GM19438 (cell line): ENCODE results near the gene LAMB1.
"Not testable (repeated sequence)": the region's sequence is repeated elsewhere in the genome, so short reads cannot be mapped to it uniquely, and the experiment has no call there.

Experiments used
- ATAC-seq: cut with Tn5 transposase; IDR thresholded peaks from one replicate; pipeline ENCODE4 v1.9.1; 2021; ENCODE audit warnings: low read depth; ENCODE audit not compliant: unreplicated experiment

LAMB1 gene

GRCh38 chr7:108002726-108003598 is at the start of gene LAMB1:
TSS of gene LAMB1 (minus strand) at chr7:108003161. CDS start at chr7:108002885, 276 bp downstream.
- no peak for ATAC-seq

- ATAC-seq: no peak
Measured at GRCh38 chr7:108051454-108051853, 48.5 kb upstream of the LAMB1 start.

- ATAC-seq: no peak
Measured at GRCh38 chr7:108049962-108050361, 47.0 kb upstream of the LAMB1 start.

GRCh38 chr7:108048422-108048821 is 45.5 kb upstream of the LAMB1 start:
- no peak for ATAC-seq

- no peak for ATAC-seq
Measured at GRCh38 chr7:108046952-108047506, 44.1 kb upstream of the LAMB1 start.

- ATAC-seq: no peak
Measured at GRCh38 chr7:108045669-108046068, 42.7 kb upstream of the LAMB1 start.

GRCh38 chr7:108045154-108045553 is 42.2 kb upstream of the LAMB1 start:
- ATAC-seq: no peak

GRCh38 chr7:108044345-108044744 is 41.4 kb upstream of the LAMB1 start:
- no peak for ATAC-seq

- no peak for ATAC-seq
Measured at GRCh38 chr7:108038986-108039385, 36.0 kb upstream of the LAMB1 start.

GRCh38 chr7:108037741-108038140 is 34.8 kb upstream of the LAMB1 start:
- ATAC-seq: no peak

- ATAC-seq: no peak
Measured at GRCh38 chr7:108037140-108037539, 34.2 kb upstream of the LAMB1 start.

- ATAC-seq: no peak
Measured at GRCh38 chr7:108034586-108034985, 31.6 kb upstream of the LAMB1 start.

GRCh38 chr7:108033776-108034497 is 31.0 kb upstream of the LAMB1 start:
- ATAC-seq: no peak

- not testable (repeated sequence) for ATAC-seq
Measured at GRCh38 chr7:108033309-108033708, 30.3 kb upstream of the LAMB1 start.

GRCh38 chr7:108030516-108030915 is 27.6 kb upstream of the LAMB1 start:
- ATAC-seq: no peak

GRCh38 chr7:108029034-108029433 is 26.1 kb upstream of the LAMB1 start:
- ATAC-seq: no peak

GRCh38 chr7:108028111-108028510 is 25.1 kb upstream of the LAMB1 start:
- no peak for ATAC-seq

- no peak for ATAC-seq
Measured at GRCh38 chr7:108027239-108027638, 24.3 kb upstream of the LAMB1 start.

GRCh38 chr7:108026647-108027046 is 23.7 kb upstream of the LAMB1 start:
- no peak for ATAC-seq

- ATAC-seq: no peak
Measured at GRCh38 chr7:108026116-108026515, 23.2 kb upstream of the LAMB1 start.

- ATAC-seq: no peak
Measured at GRCh38 chr7:108024538-108024937, 21.6 kb upstream of the LAMB1 start.
